GM18907 (cell line): ENCODE data around the gene DCST1.
"Not testable (repeated sequence)": the region's sequence is repeated elsewhere in the genome, so short reads cannot be mapped to it uniquely, and the experiment has no call there.

Source experiments
- ATAC-seq: cut with Tn5 transposase; IDR thresholded peaks from one replicate; pipeline ENCODE4 v1.9.1; 2021; ENCODE audit warnings: mild to moderate bottlenecking, moderate library complexity; ENCODE audit not compliant: unreplicated experiment

The DCST1 gene

GRCh38 chr1:155033524-155033923, at the start of gene DCST1, which contains the start of gene DCST2:
DCST1 (plus strand) TSS chr1:155033824; CDS start chr1:155034037, 213 bp downstream.
DCST2 (minus strand) TSS chr1:155033781; CDS start chr1:155033701, 80 bp downstream.
- no peak for ATAC-seq

GRCh38 chr1:154986736-154987135, 46.9 kb upstream of the DCST1 start:
- ATAC-seq = not testable (repeated sequence)

GRCh38 chr1:154987326-154987725, 46.3 kb upstream of the DCST1 start:
- no peak for ATAC-seq

GRCh38 chr1:154988058-154988954, 45.3 kb upstream of the DCST1 start:
- ATAC-seq = no peak

GRCh38 chr1:154989195-154989860, 44.3 kb upstream of the DCST1 start:
- ATAC-seq = no peak

GRCh38 chr1:154990276-154990675, 43.3 kb upstream of the DCST1 start:
- no peak for ATAC-seq

- no peak for ATAC-seq
These were observed 40.7 kb upstream of the DCST1 start for GRCh38 chr1:154992721-154993571.

GRCh38 chr1:154993572-154994268, 39.9 kb upstream of the DCST1 start, which contains the start of gene LENEP:
LENEP (plus strand) TSS chr1:154993586; CDS start chr1:154993608, 22 bp downstream.
- ATAC-seq = no peak

GRCh38 chr1:154994269-154994587, 39.4 kb upstream of the DCST1 start:
- ATAC-seq = no peak

GRCh38 chr1:154994591-154994990, 39.0 kb upstream of the DCST1 start:
- no peak for ATAC-seq

GRCh38 chr1:154995301-154995983, 38.2 kb upstream of the DCST1 start:
- ATAC-seq = not testable (repeated sequence)

GRCh38 chr1:154996966-154997701, 36.5 kb upstream of the DCST1 start:
- no peak for ATAC-seq

- no peak for ATAC-seq
These were observed 35.3 kb upstream of the DCST1 start for GRCh38 chr1:154998201-154998780.

- no peak for ATAC-seq
These were observed 34.6 kb upstream of the DCST1 start for GRCh38 chr1:154998818-154999570.

- ATAC-seq = no peak
These were observed 33.8 kb upstream of the DCST1 start for GRCh38 chr1:154999571-155000410.

GRCh38 chr1:155000411-155000725, 33.3 kb upstream of the DCST1 start:
- ATAC-seq = no peak

GRCh38 chr1:155000726-155001424, 32.7 kb upstream of the DCST1 start:
- ATAC-seq = peak; percentile 39
